GM12892 (cell line): ENCODE results near the gene CDCA7L.

ENCODE experiments used
- POLR2A ChIP-seq: IDR thresholded peaks from 2 replicates; pipeline ENCODE4 v1.6.1; 2011; ENCODE audit warnings: low read depth, low read length, control low read depth
- POLR2AphosphoS5 ChIP-seq: IDR thresholded peaks from 2 replicates; pipeline ENCODE4 v1.6.1; 2011; ENCODE audit warnings: low read depth, low read length, control low read depth
- TAF1 ChIP-seq: IDR thresholded peaks from 2 replicates; pipeline ENCODE4 v1.6.1; 2011; ENCODE audit warnings: low read depth, mild to moderate bottlenecking, control low read depth, low read length, borderline replicate concordance

DNA sequence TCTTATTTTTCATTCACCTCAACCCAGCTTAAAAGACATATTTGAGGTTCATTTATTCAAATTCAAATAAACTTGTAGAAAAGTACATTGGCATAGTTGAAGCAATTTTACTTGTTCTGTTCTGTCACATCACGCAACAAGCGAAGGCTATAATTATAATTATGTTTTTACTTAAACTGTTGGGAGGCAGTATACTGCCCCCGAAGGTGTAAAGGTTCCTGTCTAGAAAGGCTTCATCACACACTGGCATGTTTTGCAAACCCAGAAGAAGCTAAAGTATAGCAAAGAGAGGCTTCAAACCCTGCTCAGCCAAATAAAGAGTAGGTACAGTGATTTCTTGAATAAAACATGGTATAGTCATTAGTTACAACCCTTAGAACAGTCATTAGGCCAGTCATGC, 62.6 kb downstream of the CDCA7L start:
- TF ChIP-seq POLR2AphosphoS5, result no peak
- TF ChIP-seq POLR2A, result no peak
- TF ChIP-seq TAF1, result no peak
